ENCODE data around the gene BABAM1.
"Not testable (repeated sequence)": the region's sequence is repeated elsewhere in the genome, so short reads cannot be mapped to it uniquely, and the experiment has no call there.

BABAM1 gene

DNA sequence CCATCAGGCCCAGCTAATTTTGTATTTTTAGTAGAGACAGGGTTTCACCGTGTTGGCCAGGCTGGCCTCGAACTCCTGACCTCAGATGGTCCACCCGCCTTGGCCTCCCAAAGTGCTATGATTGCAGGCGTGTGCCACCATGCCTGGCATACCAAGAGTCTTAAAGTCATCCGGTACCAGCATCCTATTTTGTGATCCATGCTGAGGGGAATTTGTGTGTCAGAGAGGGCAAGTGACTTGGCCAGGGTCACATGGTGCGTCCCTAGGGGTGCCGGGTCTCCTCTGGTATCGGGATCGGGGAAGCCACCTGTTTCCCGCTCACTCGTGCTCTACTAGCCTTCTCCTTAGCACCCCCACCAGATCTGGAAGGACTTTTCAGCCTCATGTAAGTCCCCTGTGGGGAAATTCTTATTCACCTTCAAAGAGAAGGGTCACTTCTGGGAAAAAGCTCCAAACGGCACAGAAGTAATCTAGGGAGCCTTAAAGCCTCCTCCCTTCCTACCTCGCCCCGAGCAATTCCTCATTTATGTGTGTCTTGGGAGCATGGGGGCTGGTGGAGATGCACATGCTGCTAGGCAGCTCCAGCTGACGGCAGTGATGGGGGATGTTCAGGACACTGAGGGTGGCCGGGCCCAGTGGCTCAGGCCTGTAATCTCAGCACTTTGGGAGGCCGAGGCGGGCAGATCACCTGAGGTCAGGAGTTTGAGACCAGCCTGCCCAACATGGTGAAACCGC is 8.4 kb downstream of the BABAM1 start:
- no peak for DNase-seq (ENCODE audit: low read depth)

DNA sequence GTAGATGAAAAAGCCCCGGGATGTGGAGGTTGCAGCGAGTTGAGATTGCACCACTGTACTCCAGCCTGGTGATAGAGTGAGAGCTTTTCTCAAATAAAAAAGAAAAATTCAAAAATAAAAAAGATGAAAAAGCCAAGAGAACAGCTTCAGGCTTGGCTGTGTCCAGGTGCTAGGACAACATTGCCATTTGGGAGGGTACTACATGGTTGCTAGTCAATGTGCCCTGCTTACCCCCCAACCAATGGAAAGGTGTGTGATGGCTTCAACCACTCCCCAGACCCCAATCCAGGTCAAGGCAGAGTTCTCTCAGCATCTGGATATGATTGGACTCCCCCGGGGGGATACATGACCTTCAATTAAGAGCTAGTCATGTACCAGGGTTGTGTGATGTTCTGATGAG is 12.2 kb downstream of the BABAM1 start:
- DNase-seq (ENCODE audit: low read depth) = no peak

DNA sequence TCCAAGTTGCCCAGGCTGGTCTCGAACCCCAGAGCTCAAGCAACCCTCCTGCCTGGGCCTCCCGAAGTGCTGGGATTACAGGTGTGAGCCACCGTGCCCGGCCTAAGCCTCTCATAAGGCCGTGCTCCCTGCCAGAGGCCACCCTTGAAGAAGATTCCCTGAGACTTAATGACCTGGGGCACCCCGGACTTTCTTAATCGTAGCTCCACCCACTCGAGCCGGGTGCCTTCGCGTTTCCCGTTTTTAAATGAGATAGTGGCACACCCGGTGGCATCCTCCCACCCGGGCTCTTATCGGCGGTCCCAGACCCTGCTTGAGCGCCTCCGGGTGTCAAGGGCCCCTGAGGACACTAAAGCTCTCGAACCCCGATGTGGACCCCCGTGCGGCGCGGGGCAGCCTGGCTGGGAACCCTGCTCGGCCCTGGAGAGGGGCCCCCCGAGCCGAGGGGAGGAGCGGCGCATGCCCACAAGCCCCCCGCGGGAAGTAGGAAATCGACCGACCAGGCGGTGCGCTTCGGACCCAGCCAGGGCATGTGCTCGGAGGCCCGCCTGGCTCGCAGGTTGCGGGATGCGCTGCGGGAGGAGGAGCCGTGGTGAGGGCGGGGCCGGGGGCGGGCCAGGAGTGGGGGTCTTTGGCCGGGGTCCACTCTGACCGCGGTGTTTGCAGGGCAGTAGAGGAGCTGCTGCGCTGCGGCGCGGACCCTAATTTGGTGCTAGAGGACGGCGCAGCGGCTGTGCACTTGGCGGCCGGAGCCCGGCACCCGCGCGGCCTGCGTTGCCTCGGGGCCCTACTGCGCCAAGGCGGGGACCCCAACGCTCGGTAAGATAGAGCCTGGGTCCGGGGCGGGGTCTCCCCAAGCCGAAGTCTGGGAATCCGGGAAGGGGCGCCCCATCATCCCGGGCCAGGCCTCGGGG is 14.4 kb downstream of the BABAM1 start, which contains the start of gene ANKLE1:
ANKLE1 (plus strand) TSS at position 511 of the 914 bp plus-strand sequence; CDS start at position 531, 20 bp downstream.
- DNase-seq (ENCODE audit: low read depth) = no peak

DNA sequence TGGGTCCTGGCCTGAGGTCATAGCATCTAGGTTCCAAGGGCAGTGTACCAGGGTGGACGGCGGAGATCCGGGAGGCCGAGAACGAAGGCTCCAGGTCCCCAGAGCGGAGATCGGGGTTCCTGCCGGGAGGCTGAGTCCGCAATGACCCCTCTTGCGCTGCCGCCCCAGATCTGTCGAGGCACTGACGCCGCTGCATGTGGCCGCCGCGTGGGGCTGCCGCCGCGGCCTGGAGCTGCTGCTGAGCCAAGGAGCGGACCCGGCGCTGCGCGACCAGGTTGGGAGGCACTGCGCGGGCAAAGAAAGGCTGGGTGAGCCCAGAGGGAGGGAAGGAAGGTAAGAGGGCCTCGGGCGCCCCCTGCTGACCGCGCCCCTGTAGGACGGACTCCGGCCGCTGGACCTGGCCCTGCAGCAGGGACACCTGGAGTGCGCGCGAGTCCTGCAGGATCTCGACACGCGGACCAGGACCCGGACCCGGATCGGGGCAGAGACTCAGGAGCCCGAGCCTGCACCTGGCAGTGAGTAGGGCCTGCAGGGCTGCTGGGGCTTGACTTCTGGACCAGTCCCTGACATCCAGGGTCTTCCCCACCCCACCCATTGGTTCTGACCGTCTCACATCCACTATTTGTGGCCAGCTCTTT is 15.4 kb downstream of the BABAM1 start:
- no peak for DNase-seq (ENCODE audit: low read depth)

DNA sequence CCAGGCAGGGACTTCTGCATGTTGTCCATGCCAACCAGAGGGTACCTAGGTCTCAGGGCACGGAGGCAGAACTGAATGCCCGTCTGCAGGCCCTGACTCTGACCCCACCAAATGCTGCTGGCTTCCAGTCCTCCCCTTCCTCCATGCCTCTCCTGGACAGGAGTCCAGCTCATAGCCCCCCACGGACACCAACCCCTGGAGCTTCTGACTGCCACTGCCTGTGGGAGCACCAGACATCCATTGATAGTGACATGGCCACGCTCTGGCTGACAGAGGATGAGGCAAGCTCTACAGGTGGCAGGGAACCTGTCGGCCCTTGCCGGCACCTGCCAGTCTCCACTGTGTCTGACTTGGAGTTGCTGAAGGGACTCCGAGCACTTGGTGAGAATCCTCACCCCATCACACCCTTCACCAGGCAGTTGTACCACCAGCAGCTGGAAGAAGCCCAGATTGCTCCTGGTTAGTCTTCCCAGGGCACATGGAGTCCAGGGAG is 16.3 kb downstream of the BABAM1 start:
- no peak for DNase-seq (ENCODE audit: low read depth)

DNA sequence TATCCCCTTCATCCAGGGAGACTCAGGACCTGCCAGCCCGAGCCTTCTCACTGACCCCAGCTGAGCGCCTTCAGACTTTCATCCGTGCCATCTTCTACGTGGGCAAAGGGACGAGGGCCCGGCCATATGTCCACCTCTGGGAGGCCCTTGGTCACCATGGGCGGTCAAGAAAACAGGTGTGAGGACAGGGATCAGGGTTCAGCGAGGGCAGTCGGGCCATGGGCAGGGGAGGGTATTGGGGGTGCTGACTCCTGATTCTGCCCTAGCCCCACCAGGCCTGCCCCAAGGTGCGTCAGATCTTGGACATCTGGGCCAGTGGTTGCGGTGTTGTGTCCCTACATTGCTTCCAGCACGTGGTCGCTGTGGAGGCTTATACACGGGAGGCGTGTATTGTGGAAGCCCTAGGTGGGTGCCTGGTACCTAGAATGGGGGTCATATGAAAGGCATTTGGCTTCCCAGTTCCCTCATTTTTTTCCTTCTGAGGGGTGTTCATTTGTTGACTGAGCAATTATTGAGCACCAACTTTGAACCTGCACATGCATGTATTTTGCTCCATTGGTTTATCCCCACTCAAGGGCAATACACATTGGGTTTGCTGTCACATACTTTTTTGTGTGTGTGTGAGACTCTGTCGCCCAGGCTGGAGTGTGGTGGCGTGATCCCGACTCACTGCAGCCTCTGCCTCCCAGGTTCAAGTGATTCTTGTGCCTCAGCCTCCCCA is 18.3 kb downstream of the BABAM1 start:
- no peak for DNase-seq (ENCODE audit: low read depth)

DNA sequence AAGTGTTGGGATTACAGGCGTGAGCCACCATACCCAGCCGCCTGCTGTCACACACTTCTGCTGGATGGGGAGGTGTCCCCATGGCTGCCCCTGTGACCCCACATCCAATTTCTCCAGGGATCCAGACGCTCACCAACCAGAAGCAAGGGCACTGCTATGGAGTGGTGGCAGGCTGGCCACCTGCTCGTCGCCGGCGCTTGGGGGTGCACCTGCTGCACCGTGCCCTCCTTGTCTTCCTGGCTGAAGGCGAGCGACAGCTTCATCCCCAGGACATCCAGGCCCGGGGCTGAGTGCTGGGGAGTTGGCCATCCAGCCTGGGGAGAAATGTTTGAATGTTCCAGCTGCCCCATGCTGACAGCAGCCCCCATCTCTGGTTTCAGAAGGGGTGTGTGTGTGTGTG is 19.0 kb downstream of the BABAM1 start:
- no peak for DNase-seq (ENCODE audit: low read depth)

DNA sequence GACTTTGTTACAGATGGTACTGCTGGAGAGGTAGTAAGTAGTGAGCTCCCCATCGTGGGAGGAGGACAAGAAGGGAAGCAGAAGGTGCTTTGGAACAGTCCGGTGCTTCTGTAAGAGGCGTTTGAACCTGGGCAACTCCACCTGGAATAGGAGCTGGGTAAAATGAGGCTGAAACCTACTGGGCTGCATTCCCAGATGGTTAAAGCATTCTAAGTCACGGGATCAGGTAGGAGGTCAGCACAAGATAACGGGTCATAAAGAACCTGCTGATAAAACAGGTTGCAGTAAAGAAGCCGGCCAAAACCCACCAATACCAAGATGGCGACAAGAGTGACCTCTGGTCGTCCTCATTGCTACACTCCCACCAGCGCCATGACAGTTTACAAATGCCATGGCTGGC is 19.5 kb downstream of the BABAM1 start:
- no peak for DNase-seq (ENCODE audit: low read depth)

DNA sequence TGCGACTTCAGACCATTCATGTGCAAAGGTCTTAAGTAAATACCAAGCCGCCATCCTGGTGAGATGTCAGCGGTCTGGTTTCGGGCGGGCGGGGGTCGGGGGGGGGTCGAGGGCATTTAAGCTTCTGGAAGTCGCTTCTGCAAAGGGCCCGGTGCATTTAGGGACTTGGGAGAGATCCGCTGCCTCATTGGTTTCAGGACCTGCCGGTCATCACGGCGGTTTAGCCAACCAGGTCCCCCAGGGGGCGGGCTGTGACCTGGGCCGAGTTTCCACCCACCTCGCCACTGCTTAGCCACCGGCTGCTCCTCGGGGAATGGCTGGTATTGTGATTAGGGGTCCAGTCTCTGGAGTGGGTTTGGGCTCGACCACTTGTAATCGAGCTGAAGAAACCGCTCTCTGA is 22.2 kb downstream of the BABAM1 start:
- no peak for DNase-seq (ENCODE audit: low read depth)

DNA sequence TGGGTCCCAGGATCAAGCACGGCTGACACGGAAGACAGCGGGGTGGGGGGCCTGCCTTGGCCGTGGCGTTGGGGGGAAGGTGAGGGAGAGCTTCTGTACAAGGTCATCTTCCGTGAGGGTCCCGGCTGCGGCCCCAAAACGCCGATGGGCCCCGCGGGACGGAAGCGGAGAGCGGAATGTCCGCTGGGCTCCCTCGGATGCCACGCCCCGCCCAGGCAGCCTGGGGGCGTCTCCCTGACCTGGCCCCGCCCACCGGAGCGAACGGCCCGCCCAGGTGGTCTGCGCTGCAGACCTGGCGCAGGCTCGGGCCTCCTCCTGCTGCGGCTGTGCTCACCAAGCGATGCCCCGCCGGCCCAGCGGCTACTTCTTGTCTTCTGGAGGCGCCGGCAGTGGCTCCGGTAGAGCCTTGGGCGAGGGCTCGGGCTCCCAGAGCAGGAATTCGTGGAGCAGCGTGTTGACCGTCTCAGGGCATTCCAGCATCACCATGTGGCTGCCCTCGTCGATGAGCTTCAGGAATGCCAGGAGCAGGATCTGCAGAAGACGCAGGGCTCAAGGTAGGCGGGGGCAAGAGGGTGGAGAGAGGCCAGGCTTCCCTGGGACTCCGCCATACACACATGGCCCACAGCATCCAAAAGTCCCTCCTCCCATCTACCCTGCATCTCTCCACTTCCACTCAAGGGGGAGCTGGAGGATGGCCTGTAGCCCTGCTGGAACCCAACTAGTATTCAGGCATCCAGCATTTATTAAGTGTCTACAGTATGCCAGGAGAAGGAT is 25.2 kb downstream of the BABAM1 start:
- peak; percentile 59 for DNase-seq (ENCODE audit: low read depth)

DNA sequence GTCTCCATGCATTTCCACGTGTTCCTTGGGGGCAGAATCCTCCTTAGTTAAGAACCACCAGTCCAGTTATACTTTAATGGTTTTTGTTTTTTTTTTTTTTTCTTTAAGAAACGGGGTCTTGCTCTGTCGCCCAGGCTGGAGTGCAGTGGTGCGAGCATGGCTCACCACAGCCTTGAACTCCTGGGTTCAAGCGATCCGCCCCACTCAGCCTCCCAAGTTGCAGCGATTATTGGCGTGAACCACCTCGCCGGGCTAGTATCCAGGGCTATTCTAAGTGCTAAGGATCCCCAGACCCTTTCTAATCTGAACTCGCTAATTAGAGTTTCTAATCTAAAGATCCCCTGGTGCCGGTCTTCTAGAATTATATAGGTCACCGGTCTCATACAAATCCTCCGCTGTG is 26.4 kb downstream of the BABAM1 start:
- no peak for DNase-seq (ENCODE audit: low read depth)

DNA sequence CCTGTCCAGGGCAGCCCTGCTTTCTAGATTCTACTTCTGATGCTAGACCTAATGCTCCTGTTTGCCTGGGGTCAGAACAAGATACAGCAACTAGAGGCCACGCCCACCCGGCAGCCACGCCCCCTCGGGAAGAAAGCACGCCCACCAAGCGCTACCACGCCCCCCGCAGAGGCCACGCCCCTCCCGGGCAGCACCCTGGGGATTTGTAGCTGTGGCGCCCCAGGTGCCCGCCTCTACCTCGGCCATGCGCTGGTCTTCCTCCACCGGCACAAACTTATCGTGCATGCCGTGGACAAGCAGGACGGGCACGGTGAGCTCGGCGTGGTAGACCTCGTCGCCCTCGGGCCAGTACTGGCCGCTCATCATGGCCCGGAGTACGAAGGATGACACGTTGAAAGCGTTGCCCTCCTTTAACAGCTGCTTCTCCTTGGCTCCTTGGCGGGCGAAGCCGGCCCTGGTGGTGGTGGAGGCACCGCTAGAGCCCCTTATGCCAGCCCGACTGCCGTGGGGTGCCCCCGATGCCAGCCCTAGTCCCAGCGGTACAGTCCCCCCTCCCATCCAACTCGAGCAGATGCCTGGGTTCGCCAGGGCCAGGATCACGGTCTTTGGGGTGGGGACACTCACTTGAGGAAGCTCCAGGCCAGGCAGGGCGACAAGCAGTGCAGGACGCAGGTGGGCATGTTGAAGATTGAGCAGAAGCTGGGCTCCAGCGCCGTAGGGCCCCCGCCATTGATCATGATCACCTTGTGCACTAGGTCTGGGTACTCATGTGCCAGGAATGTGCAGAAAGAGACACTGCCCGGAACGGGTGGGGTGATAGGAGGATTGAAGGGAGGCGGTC is 27.0 kb downstream of the BABAM1 start:
- DNase-seq (ENCODE audit: low read depth) = no peak

DNA sequence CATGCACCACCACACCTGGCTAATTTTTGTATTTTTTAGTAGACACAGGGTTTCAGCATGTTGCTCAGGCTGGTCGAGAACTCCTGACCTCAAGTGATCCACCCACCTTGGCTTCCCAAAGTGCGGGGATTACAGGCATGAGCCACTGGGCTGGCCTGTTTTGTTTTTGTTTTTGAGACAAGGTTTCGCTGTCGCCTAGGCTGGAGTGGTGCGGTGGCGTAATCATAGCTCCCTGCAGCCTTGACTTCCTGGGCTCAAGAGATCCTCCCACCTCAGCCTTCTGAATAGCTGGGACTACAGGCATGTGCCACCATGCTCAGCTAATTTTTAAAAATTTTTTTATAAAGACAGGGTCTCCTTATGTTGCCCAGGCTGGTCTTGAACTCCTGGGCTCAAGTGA is 28.3 kb downstream of the BABAM1 start:
- not testable (repeated sequence) for DNase-seq (ENCODE audit: low read depth)

DNA sequence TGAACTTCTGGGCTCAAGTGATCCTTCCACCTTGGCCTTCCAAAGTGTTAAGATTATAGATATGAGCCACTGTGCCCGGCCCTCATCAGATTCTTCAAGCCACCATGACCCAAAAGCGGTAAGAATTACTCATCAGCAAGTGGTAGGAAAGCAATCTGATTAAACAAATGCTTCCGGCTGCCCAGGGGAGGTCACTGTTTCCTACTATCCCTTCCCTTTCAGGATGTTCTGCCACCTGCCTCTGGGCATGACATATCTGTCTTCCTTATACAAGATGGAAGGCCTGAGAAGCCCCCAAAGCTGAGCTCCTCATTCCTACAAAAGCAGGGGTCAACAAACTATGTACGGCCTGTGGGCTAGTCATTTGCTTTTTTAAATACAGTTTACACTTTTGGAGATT is 29.0 kb downstream of the BABAM1 start:
- DNase-seq (ENCODE audit: low read depth) = no peak

DNA sequence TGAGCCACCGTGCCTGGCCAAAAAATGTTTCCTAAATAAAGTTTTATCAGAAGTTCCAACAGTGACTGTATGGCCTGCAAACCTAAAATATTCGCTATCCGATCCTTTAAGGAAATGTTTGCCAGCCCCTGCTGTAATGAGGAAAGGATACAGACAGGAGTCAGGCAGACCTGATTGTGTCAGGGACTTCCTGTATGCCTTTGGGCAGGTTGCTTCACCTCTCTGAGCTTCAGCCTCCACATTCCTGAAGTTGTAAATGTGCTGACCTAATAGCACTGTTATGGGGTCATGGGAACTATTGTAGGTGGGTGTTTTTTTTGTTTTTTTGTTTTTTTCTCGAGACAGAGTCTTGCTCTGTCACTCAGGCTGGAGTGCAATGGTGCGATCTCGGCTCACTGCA is 29.7 kb downstream of the BABAM1 start:
- no peak for DNase-seq (ENCODE audit: low read depth)

DNA sequence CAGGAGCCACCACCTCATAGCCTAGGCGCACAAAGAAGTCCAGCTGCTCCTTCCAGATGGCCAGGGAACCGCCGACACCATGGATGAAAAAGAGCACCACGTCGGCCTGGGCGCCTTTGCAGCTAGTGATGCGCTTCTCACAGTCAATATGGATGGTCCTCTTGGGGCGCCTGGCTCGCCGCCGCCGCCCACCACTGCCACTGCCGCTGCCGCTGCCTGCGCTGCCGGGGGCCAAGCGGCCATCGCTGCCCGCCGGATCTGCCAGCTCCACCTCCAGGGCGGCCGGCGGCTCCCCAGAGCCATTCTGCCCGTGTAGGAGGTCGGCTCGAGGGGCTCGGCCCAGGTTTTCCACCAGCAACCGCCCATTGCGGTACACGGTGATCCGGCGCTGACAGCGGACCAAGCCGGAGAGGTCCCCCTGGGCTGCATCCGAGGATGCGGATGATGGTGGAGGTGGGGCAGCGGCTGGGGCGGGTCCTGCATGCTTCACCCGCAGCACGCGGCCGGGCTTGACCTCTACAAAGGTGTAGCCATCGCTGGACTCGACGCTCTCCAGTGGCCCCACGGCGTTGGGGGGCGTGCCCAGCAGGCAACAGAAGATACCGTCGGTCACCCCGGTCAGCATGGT is 33.9 kb downstream of the BABAM1 start:
- no peak for DNase-seq (ENCODE audit: low read depth)

DNA sequence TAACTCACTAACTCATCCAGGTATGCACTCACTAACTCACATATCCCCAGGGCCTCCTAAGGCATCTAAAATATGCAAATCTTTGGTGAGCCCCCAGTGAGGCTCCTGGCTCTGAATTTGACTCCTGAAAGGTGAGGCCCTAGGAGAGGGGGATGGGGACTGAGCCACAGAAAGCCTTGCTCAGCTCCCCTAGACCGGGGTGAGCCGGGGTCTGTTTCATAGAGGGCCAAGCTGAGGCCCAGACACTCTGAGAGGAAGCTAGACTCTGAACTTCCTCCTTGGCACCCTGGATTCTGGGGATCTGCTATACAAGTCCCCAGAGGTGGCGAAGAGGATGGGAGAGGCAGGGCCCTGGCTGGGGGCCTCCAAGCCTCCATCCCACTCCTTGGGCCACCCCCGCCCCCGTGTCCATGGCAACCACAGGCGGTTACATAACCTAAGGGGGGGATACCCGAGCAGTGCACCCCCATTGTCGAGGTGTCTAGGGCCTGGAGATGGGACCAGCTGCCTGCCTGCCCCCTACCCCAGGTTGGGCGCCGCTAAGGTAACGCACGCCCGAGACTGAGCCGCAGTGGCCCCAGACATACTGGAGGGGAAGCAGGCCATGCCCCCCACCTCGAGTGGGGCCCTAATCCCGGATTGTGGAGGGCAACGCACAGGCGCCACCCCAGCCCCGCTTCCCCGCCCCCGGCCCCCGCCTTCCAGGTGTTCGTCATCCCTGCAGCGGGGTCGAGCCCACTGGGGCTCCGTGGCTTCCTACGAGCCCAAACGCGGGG is 35.3 kb downstream of the BABAM1 start:
- no peak for DNase-seq (ENCODE audit: low read depth)

DNA sequence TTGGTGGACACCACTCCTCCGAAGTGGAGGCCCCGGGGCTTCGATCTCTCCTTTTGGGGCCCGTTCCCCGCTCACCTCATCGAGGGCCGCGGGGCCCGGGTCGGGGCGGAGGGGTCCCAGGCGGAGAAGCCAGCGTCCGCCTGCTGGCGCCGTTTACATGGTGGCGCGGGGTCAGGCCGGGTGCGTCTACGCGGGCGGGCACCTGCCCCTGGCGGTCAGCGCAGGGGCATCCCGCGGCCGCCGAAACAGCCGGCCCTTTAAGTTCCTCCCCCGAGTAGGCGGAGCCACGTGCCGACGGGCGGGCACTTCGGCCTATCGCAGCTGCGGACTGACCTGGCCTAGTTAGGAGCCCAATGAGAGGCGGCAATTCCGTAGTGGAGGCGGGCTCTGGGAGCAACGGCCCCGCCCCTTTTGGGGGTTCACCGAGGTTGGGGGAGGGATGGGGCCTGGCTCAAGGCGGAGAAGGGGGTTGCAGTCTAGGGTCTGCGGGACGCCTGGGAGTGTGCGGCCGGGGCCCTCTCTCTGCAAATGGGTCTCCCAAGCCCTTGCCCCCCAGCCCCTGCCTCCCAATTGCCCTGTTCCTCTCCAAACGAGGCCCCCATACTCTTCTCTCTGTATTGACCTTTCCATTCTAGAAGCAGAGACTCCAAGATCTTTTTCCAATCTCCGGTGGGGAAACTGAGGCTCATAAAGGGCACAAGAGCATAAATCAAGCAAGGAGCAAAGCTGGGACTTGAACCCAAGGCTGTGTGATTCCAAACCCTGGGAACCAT is 36.1 kb downstream of the BABAM1 start, which contains the start of gene ABHD8:
ABHD8 (minus strand) TSS at position 259 of the 773 bp plus-strand sequence. CDS start 1,809 bp downstream, outside the sequence.
- DNase-seq (ENCODE audit: low read depth) = peak; percentile 59

All from HS-5 (cell line).